ACHN (cell line): ENCODE measurements around the gene GOLGA8K.
"Not testable (repeated sequence)": the region's sequence is repeated elsewhere in the genome, so short reads cannot be mapped to it uniquely, and the experiment has no call there.

Experiments
- DNase-seq: peaks from one replicate; pipeline ENCODE4 v3.0.0-alpha.2; 2015
- in situ Hi-C: cut with HindIII; loops from 2 replicates; pipeline ENCODE4 v1.10.0; 2017; ENCODE audit warnings: low sequenced_read_pairs, low pct_ligation_motif_present, low pct_unique_long_range_greater_than_20kb

Gene GOLGA8K

DNA sequence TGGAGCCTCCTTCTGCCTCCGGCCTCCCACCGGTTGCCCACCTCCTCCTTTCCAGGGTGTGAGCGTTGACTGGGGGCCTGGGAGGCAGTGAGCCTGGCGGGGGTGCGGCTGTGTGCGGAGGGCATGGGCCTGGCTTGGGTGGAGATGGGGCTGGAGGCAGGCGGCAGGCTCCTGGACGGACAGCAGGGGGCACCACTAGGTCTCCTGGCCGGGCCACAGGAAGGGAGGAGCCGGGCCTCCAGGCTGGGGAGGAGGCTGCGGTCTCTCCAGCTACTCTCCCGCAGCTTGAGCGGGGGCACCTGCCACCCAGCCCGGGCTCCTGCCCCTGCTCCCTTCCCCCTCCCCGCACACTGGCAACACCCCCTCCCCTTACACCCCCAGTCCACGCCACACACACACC lies 38.1 kb downstream of the GOLGA8K start:
- in situ Hi-C loops, DNase-seq: not testable (repeated sequence)

DNA sequence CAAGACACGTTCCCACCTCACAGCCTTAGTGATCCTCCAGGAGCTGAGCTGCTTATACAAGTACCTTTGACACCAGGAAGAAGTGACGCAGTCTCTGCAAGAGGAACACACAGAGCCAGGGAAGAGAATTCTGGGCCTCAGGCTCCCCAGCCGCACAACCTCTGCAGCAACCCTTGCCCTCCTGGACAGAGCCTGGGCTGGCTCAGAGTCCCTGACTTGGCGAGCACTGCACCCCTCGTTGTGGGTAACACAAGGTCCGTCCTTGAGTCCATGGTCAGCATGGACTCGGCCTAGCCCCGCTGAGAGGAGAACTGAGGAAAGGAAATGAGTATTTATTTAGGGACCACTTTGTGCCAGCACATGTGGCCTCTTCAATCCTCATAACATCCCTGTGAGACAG lies 39.6 kb downstream of the GOLGA8K start:
- DNase-seq, in situ Hi-C loops: not testable (repeated sequence)

DNA sequence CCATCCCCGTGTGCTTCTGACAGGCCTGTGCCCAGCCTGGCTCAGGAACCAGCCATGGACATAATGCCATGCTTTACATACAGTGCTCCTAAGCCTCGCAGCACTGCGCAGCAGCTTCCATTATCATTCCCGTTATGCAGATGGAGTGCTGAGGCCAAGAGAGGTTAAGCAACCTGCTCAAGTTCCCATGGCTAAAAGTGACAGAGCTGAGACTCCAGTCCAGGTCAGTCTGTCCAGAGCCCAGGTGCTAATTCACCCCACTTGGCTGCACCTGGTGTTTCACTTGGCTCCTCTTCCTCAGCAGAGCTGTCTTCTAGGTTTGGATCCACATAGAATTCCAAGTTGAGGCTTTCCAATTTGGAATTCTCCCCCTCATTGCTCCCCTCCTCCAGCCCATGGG lies 41.4 kb downstream of the GOLGA8K start:
- DNase-seq, in situ Hi-C loops: not testable (repeated sequence)

DNA sequence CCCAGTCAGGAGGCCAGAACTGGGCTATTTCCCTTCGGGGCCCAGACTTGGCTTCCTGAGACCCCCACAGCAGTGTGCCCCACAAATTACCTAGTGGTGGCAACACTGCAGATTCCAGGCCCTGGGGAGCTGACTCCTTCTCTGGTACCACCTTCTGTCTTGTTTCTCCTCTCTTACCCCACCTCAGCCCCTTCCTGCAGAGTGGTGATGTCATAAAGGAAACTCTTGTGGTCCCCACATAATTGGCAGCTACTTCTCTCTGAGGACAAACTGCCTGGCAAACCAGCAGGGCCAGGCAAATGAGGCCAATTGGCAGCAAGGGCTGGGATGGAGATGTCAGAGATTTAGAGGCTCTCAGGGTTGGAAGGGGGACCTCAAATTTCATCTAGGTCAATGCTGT lies 44.6 kb downstream of the GOLGA8K start:
- in situ Hi-C loops = not testable (repeated sequence)

DNA sequence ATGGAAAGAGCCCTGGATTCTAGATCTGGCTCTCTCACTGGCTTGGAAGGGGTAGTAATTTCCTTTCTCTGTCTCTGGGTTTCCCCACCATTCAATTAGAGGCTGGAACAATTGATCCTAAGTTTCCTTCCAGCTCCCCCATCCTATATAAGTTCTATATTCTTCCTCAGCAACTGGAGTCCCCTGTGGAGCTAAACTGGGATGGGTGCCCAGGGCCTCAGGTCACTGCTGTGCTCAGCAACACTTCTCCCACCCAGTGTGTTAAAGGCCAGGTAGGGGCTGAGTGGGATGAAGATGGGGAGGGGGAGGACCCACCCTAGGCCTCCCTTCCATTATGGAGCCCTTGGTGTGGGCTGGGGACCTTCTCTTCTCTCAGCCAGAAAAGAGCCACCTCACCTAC lies 46.2 kb downstream of the GOLGA8K start:
- in situ Hi-C loops, DNase-seq: not testable (repeated sequence)

More for the DNA sequence above, 44.6 kb downstream of the GOLGA8K start:
- not testable (repeated sequence) for DNase-seq

DNA sequence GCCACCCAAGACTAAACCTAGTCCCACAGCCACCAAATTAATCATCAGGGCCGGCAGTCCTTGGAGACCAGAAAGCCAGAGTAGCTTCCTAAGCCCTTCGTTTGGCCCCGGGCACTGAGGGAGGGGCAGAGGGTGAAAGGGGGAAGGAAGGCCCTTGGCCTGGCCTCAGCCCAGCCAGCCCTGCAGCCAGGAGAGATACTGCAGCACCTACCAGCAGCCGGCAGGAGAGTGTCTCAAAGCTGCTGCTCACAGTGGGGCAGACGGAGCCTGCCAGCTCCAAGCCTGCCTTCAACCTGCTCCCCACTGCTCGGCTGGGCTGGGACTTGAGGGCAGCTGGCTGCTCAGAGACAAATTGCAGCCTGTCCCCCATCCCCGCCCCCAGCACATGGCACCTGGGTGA lies 50.3 kb downstream of the GOLGA8K start:
- DNase-seq, in situ Hi-C loops: not testable (repeated sequence)

DNA sequence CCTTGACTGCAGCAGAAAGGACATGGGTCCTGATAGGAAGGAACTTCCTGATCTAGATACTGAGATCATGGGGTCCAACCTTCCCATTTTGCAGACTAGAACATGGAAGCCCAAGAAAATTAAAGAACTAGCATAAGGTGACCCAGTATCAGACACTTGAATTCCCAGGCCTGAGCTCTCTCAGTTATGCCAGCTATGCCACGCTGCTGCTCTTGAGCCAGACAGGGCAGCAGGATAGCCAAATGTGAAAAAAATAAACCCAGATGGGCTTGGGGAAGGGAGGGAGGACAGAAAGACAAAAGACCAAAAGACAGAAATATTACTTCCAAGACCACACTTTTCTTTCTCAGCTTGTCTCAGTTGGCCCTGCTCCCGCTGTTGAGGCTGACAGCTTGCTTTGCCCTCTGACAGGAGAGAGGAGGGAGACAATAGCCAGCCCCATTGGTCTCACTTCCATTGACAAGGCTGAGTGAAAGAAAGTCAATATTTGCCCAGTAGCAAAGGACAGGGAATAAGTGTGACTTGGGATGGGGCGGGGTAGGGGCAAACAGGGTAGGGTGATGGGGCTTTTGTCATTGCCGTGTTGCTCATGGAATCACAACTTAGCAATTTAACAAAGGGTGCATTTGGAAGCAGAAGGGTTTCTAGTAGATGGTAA lies 52.4 kb downstream of the GOLGA8K start:
- DNase-seq, in situ Hi-C loops: not testable (repeated sequence)

DNA sequence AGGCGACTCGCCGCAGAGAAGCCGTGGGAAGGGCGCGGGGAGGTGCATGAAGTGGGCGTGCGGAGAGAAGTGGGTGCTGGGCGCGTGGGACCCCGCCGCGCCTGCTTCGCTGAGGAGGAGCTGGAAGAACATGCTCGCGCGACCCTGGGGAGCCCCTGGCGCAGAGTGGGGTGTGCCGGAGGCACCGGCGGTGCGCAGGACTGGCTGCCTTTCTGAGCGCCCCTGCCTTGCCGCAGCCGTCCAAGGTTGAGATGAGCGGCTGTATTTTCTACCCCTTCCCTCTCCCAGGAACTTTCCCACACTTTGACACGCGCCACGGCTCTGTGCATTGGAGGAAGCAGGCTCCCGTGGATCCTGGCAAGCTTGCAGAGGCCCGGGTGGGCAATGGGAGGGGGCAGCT lies 56.1 kb downstream of the GOLGA8K start:
- DNase-seq, in situ Hi-C loops: not testable (repeated sequence)

DNA sequence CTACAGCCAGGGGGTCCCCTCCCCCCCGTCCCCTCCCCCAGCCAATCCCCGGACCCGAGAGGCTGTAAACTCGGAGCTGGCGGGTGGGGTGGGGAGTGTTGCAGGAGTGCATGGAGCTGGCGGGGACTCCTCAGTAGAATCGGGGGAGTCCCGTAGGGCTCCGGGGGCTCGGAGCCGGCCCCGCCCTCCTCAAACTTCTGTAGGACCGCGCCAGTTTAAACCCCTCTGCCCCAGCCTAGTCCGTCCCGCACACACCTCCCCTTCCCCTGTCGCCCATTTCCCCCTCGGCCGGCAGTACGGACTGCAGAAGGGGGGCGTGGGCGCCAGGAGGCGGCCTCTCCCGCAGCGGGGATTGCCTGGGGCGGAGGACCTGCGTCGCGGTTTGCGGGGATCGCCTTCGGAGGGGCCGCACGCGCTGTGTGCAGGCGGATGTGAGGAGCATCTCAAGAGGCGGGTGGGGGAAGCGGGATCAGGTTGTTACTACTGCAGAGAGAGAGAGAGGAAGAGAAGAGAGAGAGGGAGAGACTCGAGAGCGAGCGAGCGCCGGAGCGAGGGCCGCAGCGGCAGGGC lies 57.0 kb downstream of the GOLGA8K start:
- in situ Hi-C loops, DNase-seq: not testable (repeated sequence)

DNA sequence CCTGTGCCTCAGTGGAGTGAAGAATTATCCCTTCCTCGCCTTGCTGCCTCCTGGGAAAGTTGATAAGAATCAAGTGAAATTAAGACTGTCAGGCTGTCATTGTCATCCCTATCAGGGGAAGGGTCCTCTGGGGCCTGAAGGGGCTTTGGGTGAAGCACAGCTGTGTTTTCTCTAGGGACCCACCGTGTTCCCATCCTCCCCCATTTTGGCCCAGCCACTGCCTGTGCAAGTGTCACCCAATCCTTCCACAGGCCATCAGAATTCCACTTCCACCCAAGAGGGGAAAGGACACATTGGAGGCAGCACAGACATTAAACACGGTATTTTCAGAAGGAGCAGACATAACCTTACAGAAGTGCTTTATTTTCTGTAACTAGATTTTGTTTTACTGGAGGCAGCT lies 59.2 kb downstream of the GOLGA8K start:
- in situ Hi-C loops, DNase-seq: not testable (repeated sequence)
